ENCODE measurements around the gene LTB. TPM values are rescaled to one million over a fixed set of nuclear protein-coding genes. Genes with fewer than 3 reads are reported as not detected.

The LTB gene
- total RNA-seq, 4 donors from 2014 or later = 1.5 TPM; not detected in 3

Small RNAs within 50 kb of the gene (small RNA-seq; reads per million reads assigned to genes)
- gene SNORA38 (2.8 reads per million, percentile 80 among the genes with 10 or more reads in this experiment), gene SNORD117 (537 reads per million, percentile 97 among the genes with 10 or more reads in this experiment), gene SNORD84 (not detected), gene UQCRHP1 (not detected)

Other genes with a start within 250 kb of the LTB start
- 1,000 to 10,000 TPM in 1 of 4 donors, 100 to 1,000 TPM in 3; 134 to 1,272 (median 737) TPM for gene HLA-B, start 225.2 kb downstream of the LTB start, total RNA-seq
- 10 to 100 TPM in 3 of 4 donors, 1 to 10 TPM in 1; 9.1 to 31.7 (median 17.2) TPM for gene MICA, start 178.8 kb downstream of the LTB start, total RNA-seq
- gene MICB, start 84.3 kb downstream of the LTB start, total RNA-seq = 1 to 10 TPM; 1.9 to 4.8 (median 2.9) TPM
- not detected for gene MCCD1, start 53.5 kb downstream of the LTB start, total RNA-seq
- gene DDX39B, start 40.4 kb downstream of the LTB start, total RNA-seq = 100 to 1,000 TPM; 119 to 429 (median 282) TPM
- 1 to 10 TPM in 2 of 4 donors, not detected in 2; 1.2 to 1.6 TPM for gene ATP6V1G2, start 35.8 kb downstream of the LTB start, total RNA-seq
- 10 to 100 TPM; 19.7 to 38.5 (median 20.8) TPM for gene NFKBIL1, start 34.8 kb downstream of the LTB start, total RNA-seq
- under 1 TPM in 1 of 4 donors, not detected in 3; 0.30 TPM for gene LTA, start 10.1 kb downstream of the LTB start, total RNA-seq
- 1 to 10 TPM in 1 of 4 donors, not detected in 3; 1.3 TPM for gene TNF, start 6.9 kb downstream of the LTB start, total RNA-seq
- 100 to 1,000 TPM in 1 of 4 donors, 1 to 10 TPM in 2, not detected in 1; 2.6 to 229 (median 3.2) TPM for gene LST1, start 3.9 kb upstream of the LTB start, total RNA-seq
- gene NCR3, start 10.6 kb upstream of the LTB start, total RNA-seq = not detected
- gene AIF1, start 32.8 kb upstream of the LTB start, total RNA-seq = 10 to 100 TPM in 2 of 4 donors, 1 to 10 TPM in 2; 1.5 to 25.6 (median 14.5) TPM
- 100 to 1,000 TPM in 1 of 4 donors, 10 to 100 TPM in 3; 35.4 to 218 (median 48.0) TPM for gene PRRC2A, start 38.3 kb upstream of the LTB start, total RNA-seq
- 100 to 1,000 TPM in 3 of 4 donors, 10 to 100 TPM in 1; 92.2 to 233 (median 139) TPM for gene BAG6, start 70.2 kb upstream of the LTB start, total RNA-seq
- gene APOM, start 73.5 kb upstream of the LTB start, total RNA-seq = 1 to 10 TPM in 3 of 4 donors, not detected in 1; 1.9 to 2.9 (median 2.6) TPM
- gene C6orf47, start 78.4 kb upstream of the LTB start, total RNA-seq = 10 to 100 TPM in 3 of 4 donors, 1 to 10 TPM in 1; 6.2 to 31.9 (median 24.6) TPM
- 10 to 100 TPM in 3 of 4 donors, 1 to 10 TPM in 1; 5.1 to 25.6 (median 15.4) TPM for gene GPANK1, start 82.6 kb upstream of the LTB start, total RNA-seq
- 100 to 1,000 TPM in 3 of 4 donors, 10 to 100 TPM in 1; 67.5 to 157 (median 107) TPM for gene CSNK2B, start 83.7 kb upstream of the LTB start, total RNA-seq
- 10 to 100 TPM in 1 of 4 donors, 1 to 10 TPM in 3; 1.0 to 27.4 (median 4.3) TPM for gene LY6G5B, start 87.6 kb upstream of the LTB start, total RNA-seq
- 1 to 10 TPM in 3 of 4 donors, not detected in 1; 1.0 to 4.4 (median 3.8) TPM for gene LY6G5C, start 98.6 kb upstream of the LTB start, total RNA-seq
- gene ABHD16A, start 120.9 kb upstream of the LTB start, total RNA-seq = 10 to 100 TPM; 25.9 to 50.9 (median 37.9) TPM
- not detected for gene LY6G6F, start 124.4 kb upstream of the LTB start, total RNA-seq
- 1 to 10 TPM in 1 of 4 donors, not detected in 3; 2.0 TPM for gene LY6G6D, start 132.9 kb upstream of the LTB start, total RNA-seq
- gene LY6G6C, start 139.3 kb upstream of the LTB start, total RNA-seq = 1 to 10 TPM in 1 of 4 donors, not detected in 3; 1.4 TPM
- under 1 TPM in 1 of 4 donors, not detected in 3; 0.49 TPM for gene MPIG6B, start 140.9 kb upstream of the LTB start, total RNA-seq
- 100 to 1,000 TPM in 3 of 4 donors, 10 to 100 TPM in 1; 97.6 to 240 (median 158) TPM for gene DDAH2, start 146.9 kb upstream of the LTB start, total RNA-seq
- 100 to 1,000 TPM; 173 to 328 (median 216) TPM for gene CLIC1, start 154.1 kb upstream of the LTB start, total RNA-seq
- 10 to 100 TPM in 3 of 4 donors, not detected in 1; 16.7 to 41.5 (median 22.1) TPM for gene MSH5, start 157.6 kb upstream of the LTB start, total RNA-seq
- 1 to 10 TPM in 2 of 4 donors, not detected in 2; 1.7 to 4.4 TPM for gene SAPCD1, start 180.2 kb upstream of the LTB start, total RNA-seq
- 10 to 100 TPM in 1 of 4 donors, 1 to 10 TPM in 2, under 1 TPM in 1; 0.88 to 24.1 (median 3.1) TPM for gene VWA7, start 194.9 kb upstream of the LTB start, total RNA-seq
- 100 to 1,000 TPM in 1 of 4 donors, 10 to 100 TPM in 3; 35.6 to 118 (median 53.4) TPM for gene VARS1, start 213.3 kb upstream of the LTB start, total RNA-seq
- gene LSM2, start 224.5 kb upstream of the LTB start, total RNA-seq = 100 to 1,000 TPM in 1 of 4 donors, 10 to 100 TPM in 3; 37.1 to 119 (median 58.7) TPM
- 1 to 10 TPM in 3 of 4 donors, under 1 TPM in 1; 0.59 to 4.6 (median 2.3) TPM for gene HSPA1L, start 232.9 kb upstream of the LTB start, total RNA-seq
- gene HSPA1A, start 233.1 kb upstream of the LTB start, total RNA-seq = 100 to 1,000 TPM in 3 of 4 donors, 10 to 100 TPM in 1; 98.8 to 261 (median 170) TPM
- gene HSPA1B, start 245.3 kb upstream of the LTB start, total RNA-seq = 100 to 1,000 TPM in 2 of 4 donors, 10 to 100 TPM in 2; 40.3 to 268 (median 152) TPM

All from uterus (tissue), 4 donors.